Gastroesophageal sphincter (tissue), 3 donors: ENCODE results near the gene SMTN.

Source experiments
- CTCF ChIP-seq, 4 experiments: fragments of 200-600 bp in 2 of 4; fragments of 450-650 bp in 2 of 4; sonication (generic) in 1 of 4; IDR thresholded peaks; one replicate each; pipeline ENCODE4 v1.5.1; 2017 to 2019; ENCODE audit warnings: antibody characterized with exemption in 4 of 4, mild to moderate bottlenecking in 2 of 4, moderate library complexity in 2 of 4
- EP300 ChIP-seq: sonication (generic); formaldehyde crosslinking; IDR thresholded peaks from one replicate; pipeline ENCODE4 v1.6.1; 2017; ENCODE audit warnings: antibody characterized with exemption, mild to moderate bottlenecking
- POLR2A ChIP-seq, 2 donors: fragments of 450-650 bp; IDR thresholded peaks; one replicate each; pipeline ENCODE4 v1.6.1; 2017; ENCODE audit warnings: antibody characterized with exemption in 2 of 2, mild to moderate bottlenecking in 2 of 2, moderate library complexity in 1 of 2
- POLR2AphosphoS5 ChIP-seq: sonication (generic); formaldehyde crosslinking; IDR thresholded peaks from one replicate; pipeline ENCODE4 v1.6.1; 2017; ENCODE audit warnings: antibody characterized with exemption

- TF ChIP-seq CTCF (IDR thresholded peaks at IDR 0.05) (no peak), POLR2AphosphoS5 (no peak), EP300 (no peak), POLR2A (IDR thresholded peaks at IDR 0.05) (no peak)
Observed at GRCh38 chr22:31126869-31127175, 45.7 kb downstream of the SMTN start.
